BLaER1 treated with 17β-estradiol and CSF1 and Interleukin-3, amounts not matched to agents 10 nM and 100 nM (cell line): ENCODE results near the gene ICAM3.

Experiments
- H3K27ac ChIP-seq, 11 experiments: shearing (Covaris generic); formaldehyde crosslinking; 2 replicates each; pipeline ENCODE4 v1.8.1; 2022
- H3K27me3 ChIP-seq, 11 experiments: shearing (Covaris generic); formaldehyde crosslinking; 2 replicates each; pipeline ENCODE4 v1.8.1; 2022
- H3K36me3 ChIP-seq, 11 experiments: shearing (Covaris generic); formaldehyde crosslinking; 2 replicates each; pipeline ENCODE4 v1.8.1; 2022
- H3K4me1 ChIP-seq, 10 experiments: shearing (Covaris generic); formaldehyde crosslinking; 2 replicates each; pipeline ENCODE4 v1.8.1; 2022
- H3K4me2 ChIP-seq, 11 experiments: shearing (Covaris generic); formaldehyde crosslinking; 2 replicates each; pipeline ENCODE4 v1.8.1; 2022
- H3K4me3 ChIP-seq, 10 experiments: shearing (Covaris generic); formaldehyde crosslinking; 2 replicates each; pipeline ENCODE4 v1.8.1; 2022
- H3K9ac ChIP-seq, 11 experiments: shearing (Covaris generic); formaldehyde crosslinking; 2 replicates each; pipeline ENCODE4 v1.8.1; 2022
- H3K9me3 ChIP-seq, 11 experiments: shearing (Covaris generic); formaldehyde crosslinking; replicated peaks in 1 of 11; 2 replicates each; pipeline ENCODE4 v1.8.1; 2022
- H4K20me1 ChIP-seq, 11 experiments: shearing (Covaris generic); formaldehyde crosslinking; 2 replicates each; pipeline ENCODE4 v1.8.1; 2022
- Cebpa-rat ChIP-seq, 11 experiments: shearing (Covaris generic); IDR thresholded peaks; 2 replicates each; pipeline ENCODE4 v1.8.1; 2022

ICAM3 gene

GRCh38 chr19:10306327-10306726, 33.1 kb downstream of the ICAM3 start:
- Histone ChIP-seq H4K20me1 (peaks cover 0 to 20% (median 0%) of the 10 kb centered on the region in 11 experiments; a peak in 3 of 22 replicates), H3K4me3 (no peak overlapping the region; a peak in 1 of 20 replicates), H3K36me3 (peaks cover 0 to 5% (median 0%) of the 10 kb centered on the region in 11 experiments; a peak in 3 of 22 replicates), H3K4me2 (peak overlapping the region; percentile 75 to 97 (median 91)), H3K27ac (peak overlapping the region in 9 of 11 experiments; percentile 62 to 91 (median 83); a peak in 17 of 22 replicates), H3K27me3 (peaks cover 0 to 11% (median 0%) of the 10 kb centered on the region in 11 experiments; a peak in 5 of 22 replicates), H3K9me3 (no peaks in the 10 kb centered on the region), H3K4me1 (peaks cover 54 to 86% (median 70%) of the 10 kb centered on the region in 10 experiments), H3K9ac (0 out of 22 replicates have a peak overlapping the region, but pooled peaks of 2 of the 11 experiments have one; percentile 18 to 75)
- no peak for TF ChIP-seq Cebpa-rat (IDR thresholded peaks at IDR 0.05)

- H3K9ac ChIP-seq = peak overlapping the region; percentile 55 to 79 (median 72)
- no peak for TF ChIP-seq Cebpa-rat (IDR thresholded peaks at IDR 0.05)
- peaks cover 0 to 11% (median 0%) of the 10 kb centered on the region in 11 experiments; a peak in 5 of 22 replicates for H3K27me3 ChIP-seq
- peak overlapping the region; percentile 7 to 64 (median 46); a peak in 17 of 20 replicates for H3K4me3 ChIP-seq
- no peaks in the 10 kb centered on the region for H3K9me3 ChIP-seq
- H3K27ac ChIP-seq = peak overlapping the region; percentile 62 to 91 (median 82); a peak in 21 of 22 replicates
- peak overlapping the region; percentile 75 to 97 (median 91) for H3K4me2 ChIP-seq
- peaks cover 0 to 4% (median 0%) of the 10 kb centered on the region in 11 experiments; a peak in 3 of 22 replicates for H3K36me3 ChIP-seq
- peaks cover 0 to 19% (median 0%) of the 10 kb centered on the region in 11 experiments; a peak in 3 of 22 replicates for H4K20me1 ChIP-seq
- H3K4me1 ChIP-seq = peaks cover 54 to 87% (median 68%) of the 10 kb centered on the region in 10 experiments
Measured at GRCh38 chr19:10305139-10305806, 34.2 kb downstream of the ICAM3 start.

GRCh38 chr19:10299545-10300458, 39.6 kb downstream of the ICAM3 start:
- Histone ChIP-seq H3K9ac (peak overlapping the region in 5 of 11 experiments; percentile 1 to 49 (median 34); a peak in 7 of 22 replicates), H3K36me3 (no peaks in the 10 kb centered on the region), H3K9me3 (no peaks in the 10 kb centered on the region), H3K4me1 (peaks cover 35 to 65% (median 48%) of the 10 kb centered on the region in 10 experiments), H3K27me3 (peaks cover 27 to 58% (median 42%) of the 10 kb centered on the region in 11 experiments), H3K4me2 (peak overlapping the region; percentile 10 to 89 (median 58)), H3K4me3 (no peak overlapping the region), H3K27ac (peak overlapping the region in 6 of 11 experiments; percentile 9 to 62 (median 36); a peak in 8 of 22 replicates), H4K20me1 (peaks cover 0 to 25% (median 0%) of the 10 kb centered on the region in 11 experiments; a peak in 4 of 22 replicates)
- no peak for TF ChIP-seq Cebpa-rat (IDR thresholded peaks at IDR 0.05)

GRCh38 chr19:10295847-10296591, 43.4 kb downstream of the ICAM3 start:
- peak overlapping the region; percentile 26 to 59 (median 40); a peak in 19 of 20 replicates for H3K4me3 ChIP-seq
- peaks cover 65 to 88% (median 80%) of the 10 kb centered on the region in 11 experiments for H3K27me3 ChIP-seq
- peak overlapping the region; percentile 59 to 84 (median 74) for H3K4me2 ChIP-seq
- H3K27ac ChIP-seq = no peak overlapping the region
- peaks cover 0 to 51% (median 25%) of the 10 kb centered on the region in 11 experiments; a peak in 20 of 22 replicates for H4K20me1 ChIP-seq
- H3K9me3 ChIP-seq = peaks cover 0 to 15% (median 0%) of the 10 kb centered on the region in 11 experiments; a peak in 7 of 22 replicates
- peak overlapping the region in 1 of 11 experiments; percentile 18; a peak in 1 of 22 replicates for H3K9ac ChIP-seq
- no peaks in the 10 kb centered on the region for H3K36me3 ChIP-seq
- no peak for TF ChIP-seq Cebpa-rat (IDR thresholded peaks at IDR 0.05)
- H3K4me1 ChIP-seq = peaks cover 47 to 72% (median 57%) of the 10 kb centered on the region in 10 experiments

DNA sequence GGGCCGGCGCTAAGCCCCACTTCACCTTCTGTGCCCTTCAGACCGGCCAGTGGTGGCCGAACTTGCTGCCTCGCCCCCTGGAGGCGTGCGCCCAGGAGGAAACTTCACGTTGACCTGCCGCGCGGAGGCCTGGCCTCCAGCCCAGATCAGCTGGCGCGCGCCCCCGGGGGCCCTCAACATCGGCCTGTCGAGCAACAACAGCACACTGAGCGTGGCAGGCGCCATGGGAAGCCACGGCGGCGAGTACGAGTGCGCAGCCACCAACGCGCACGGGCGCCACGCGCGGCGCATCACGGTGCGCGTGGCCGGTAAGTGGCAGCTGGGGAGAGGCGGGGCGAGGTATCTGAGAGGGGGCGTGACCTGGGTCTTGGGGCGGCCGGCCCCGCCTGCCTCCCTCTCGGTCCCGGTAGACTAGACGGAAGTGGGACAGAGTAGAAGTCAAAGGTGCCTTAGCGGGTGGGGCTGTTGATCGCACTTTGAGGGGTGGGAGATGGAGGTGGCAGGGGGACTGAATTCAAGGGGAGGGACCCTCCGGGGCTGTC, 44.0 kb downstream of the ICAM3 start:
- Histone ChIP-seq H3K4me3 (peak overlapping the region; percentile 26 to 59 (median 40); a peak in 19 of 20 replicates), H3K36me3 (no peaks in the 10 kb centered on the region), H3K4me2 (peak overlapping the region; percentile 59 to 84 (median 74)), H3K4me1 (peaks cover 52 to 72% (median 60%) of the 10 kb centered on the region in 10 experiments), H3K27ac (no peak overlapping the region), H3K9me3 (peaks cover 0 to 15% (median 0%) of the 10 kb centered on the region in 11 experiments; a peak in 7 of 22 replicates), H3K9ac (peak overlapping the region in 2 of 11 experiments; percentile 10 to 13; a peak in 2 of 22 replicates), H4K20me1 (peaks cover 0 to 58% (median 31%) of the 10 kb centered on the region in 11 experiments; a peak in 20 of 22 replicates), H3K27me3 (peaks cover 71 to 94% (median 87%) of the 10 kb centered on the region in 11 experiments)
- no peak for TF ChIP-seq Cebpa-rat (IDR thresholded peaks at IDR 0.05)

DNA sequence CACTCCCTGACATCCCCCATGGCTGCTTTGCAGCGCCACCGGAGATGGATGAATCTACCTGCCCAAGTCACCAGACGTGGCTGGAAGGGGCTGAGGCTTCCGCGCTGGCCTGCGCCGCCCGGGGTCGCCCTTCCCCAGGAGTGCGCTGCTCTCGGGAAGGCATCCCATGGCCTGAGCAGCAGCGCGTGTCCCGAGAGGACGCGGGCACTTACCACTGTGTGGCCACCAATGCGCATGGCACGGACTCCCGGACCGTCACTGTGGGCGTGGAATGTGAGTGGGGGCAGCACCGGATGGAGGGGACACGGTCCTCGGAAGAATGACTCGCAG, 45.1 kb downstream of the ICAM3 start:
- peaks cover 82 to 100% (median 92%) of the 10 kb centered on the region in 11 experiments for H3K27me3 ChIP-seq
- H3K36me3 ChIP-seq = no peaks in the 10 kb centered on the region
- peaks cover 0 to 15% (median 0%) of the 10 kb centered on the region in 11 experiments; a peak in 7 of 22 replicates for H3K9me3 ChIP-seq
- H3K27ac ChIP-seq = no peak overlapping the region
- H3K4me2 ChIP-seq = peak overlapping the region in 6 of 11 experiments; percentile 11 to 86 (median 34); a peak in 9 of 22 replicates
- TF ChIP-seq Cebpa-rat (IDR thresholded peaks at IDR 0.05) = no peak
- peaks cover 0 to 63% (median 36%) of the 10 kb centered on the region in 11 experiments; a peak in 20 of 22 replicates for H4K20me1 ChIP-seq
- H3K9ac ChIP-seq = no peak overlapping the region
- no peak overlapping the region for H3K4me3 ChIP-seq
- peaks cover 53 to 72% (median 60%) of the 10 kb centered on the region in 10 experiments for H3K4me1 ChIP-seq

GRCh38 chr19:10293637-10294367, 45.6 kb downstream of the ICAM3 start:
- Histone ChIP-seq H3K4me3 (no peak overlapping the region), H3K9ac (no peak overlapping the region), H3K9me3 (peaks cover 0 to 20% (median 0%) of the 10 kb centered on the region in 11 experiments; a peak in 7 of 22 replicates), H3K4me1 (peaks cover 56 to 76% (median 65%) of the 10 kb centered on the region in 10 experiments), H3K36me3 (no peaks in the 10 kb centered on the region), H3K4me2 (peak overlapping the region in 4 of 11 experiments; percentile 11 to 86 (median 44); a peak in 8 of 22 replicates), H3K27me3 (peaks cover 87 to 100% (median 95%) of the 10 kb centered on the region in 11 experiments), H4K20me1 (peaks cover 0 to 63% (median 36%) of the 10 kb centered on the region in 11 experiments; a peak in 20 of 22 replicates), H3K27ac (no peak overlapping the region)
- no peak for TF ChIP-seq Cebpa-rat (IDR thresholded peaks at IDR 0.05)
